Measurements from ENCODE around the gene ZNF579. TPM values are rescaled to one million over a fixed set of nuclear protein-coding genes. Genes with fewer than 3 reads are reported as not detected.

ZNF579 gene
- polyA plus RNA-seq, 1 donor (not counting 4 experiments of a cell fraction or from before 2014, with no cell fraction given): 1.5 TPM

DNA sequence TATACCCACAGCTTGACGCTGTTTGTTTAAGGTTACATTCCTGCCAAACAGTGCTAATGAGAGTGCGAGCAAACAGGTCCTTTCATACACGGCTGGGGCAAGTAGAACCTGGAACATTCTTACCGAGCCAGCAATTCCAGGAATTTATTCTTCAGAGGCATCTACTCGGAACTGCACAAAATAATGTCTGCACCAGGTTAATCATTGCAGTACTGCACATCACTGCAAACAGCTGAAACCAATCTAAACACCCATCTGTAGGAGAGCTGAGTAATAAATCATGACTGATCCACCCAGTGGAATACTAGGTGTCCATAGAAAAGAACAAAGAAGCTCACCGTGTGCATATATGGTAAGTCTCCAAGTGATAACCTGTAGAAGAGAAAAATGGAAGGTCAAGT is 1.2 kb upstream of the ZNF579 start:
- Histone ChIP-seq H2AFZ (ENCODE audit: control insufficient read depth, low read length) (no peak overlapping the region), H3K79me2 (ENCODE audit: control insufficient read depth, insufficient read depth, low read length) (peaks cover 13% of the 10 kb centered on the region), H3K27me3 (ENCODE audit: control insufficient read depth, extremely low read depth, insufficient read depth, low read length) (peaks cover 4% of the 10 kb centered on the region), H3K9me1 (ENCODE audit: control insufficient read depth, extremely low read depth, insufficient read depth, low read length) (no peaks in the 10 kb centered on the region), H3K4me2 (ENCODE audit: control insufficient read depth, extremely low read depth, insufficient read depth, low read depth, low read length) (peak overlapping the region; percentile 82), H3K36me3 (ENCODE audit: control insufficient read depth in 2 of 2, extremely low read depth in 1 of 2, insufficient read depth in 2 of 2, low read length in 2 of 2) (peaks cover 0 to 2% of the 10 kb centered on the region in 2 experiments), H4K20me1 (ENCODE audit: control insufficient read depth, extremely low read depth, insufficient read depth, low read length) (no peaks in the 10 kb centered on the region), H3K4me3 (ENCODE audit: control insufficient read depth in 2 of 3, extremely low read depth in 1 of 3, insufficient read depth in 2 of 3, low read depth in 1 of 3, low read length in 3 of 3) (no peak overlapping the region), H3K9ac (ENCODE audit: control insufficient read depth, extremely low read depth, insufficient read depth, low read length) (no peak overlapping the region), H3K4me1 (ENCODE audit: control insufficient read depth, extremely low read depth, insufficient read depth, low read length) (peaks cover 19% of the 10 kb centered on the region), H3K27ac (ENCODE audit: control insufficient read depth, insufficient read depth, low read length) (no peak overlapping the region), H3K9me3 (ENCODE audit: control insufficient read depth, low read depth, low read length) (no peaks in the 10 kb centered on the region)
- FAIRE-seq (no peak), DNase-seq (ENCODE audit: low read depth, low spot score) (no peak)
- TF ChIP-seq CTCF (optimal IDR thresholded peaks at IDR 0.05 in 1 of 3, IDR thresholded peaks at IDR 0.05 in 1 of 3, conservative IDR thresholded peaks at IDR 0.05 in 1 of 3; ENCODE audit: extremely low read depth in 1 of 3, insufficient read depth in 2 of 3, low read length in 3 of 3): no peak
- no peak for TF ChIP-seq EZH2 (IDR thresholded peaks at IDR 0.05; ENCODE audit: low read length)
- dilution Hi-C loops (cut with MboI; ENCODE audit: extremely low pct_ligation_motif_present, low sequenced_read_pairs): no loop called here

- Histone ChIP-seq H2AFZ (ENCODE audit: control insufficient read depth, low read length) (peak overlapping the region; percentile 61), H3K9me3 (ENCODE audit: control insufficient read depth, low read depth, low read length) (no peaks in the 10 kb centered on the region), H4K20me1 (ENCODE audit: control insufficient read depth, extremely low read depth, insufficient read depth, low read length) (no peaks in the 10 kb centered on the region), H3K9ac (ENCODE audit: control insufficient read depth, extremely low read depth, insufficient read depth, low read length) (peak overlapping the region; percentile 53), H3K79me2 (ENCODE audit: control insufficient read depth, insufficient read depth, low read length) (peaks cover 13% of the 10 kb centered on the region), H3K36me3 (ENCODE audit: control insufficient read depth in 2 of 2, extremely low read depth in 1 of 2, insufficient read depth in 2 of 2, low read length in 2 of 2) (peaks cover 0 to 2% of the 10 kb centered on the region in 2 experiments), H3K27me3 (ENCODE audit: control insufficient read depth, extremely low read depth, insufficient read depth, low read length) (peaks cover 4% of the 10 kb centered on the region), H3K27ac (ENCODE audit: control insufficient read depth, insufficient read depth, low read length) (peak overlapping the region; percentile 29), H3K9me1 (ENCODE audit: control insufficient read depth, extremely low read depth, insufficient read depth, low read length) (no peaks in the 10 kb centered on the region), H3K4me3 (ENCODE audit: control insufficient read depth in 2 of 3, extremely low read depth in 1 of 3, insufficient read depth in 2 of 3, low read depth in 1 of 3, low read length in 3 of 3) (peak overlapping the region; percentile 80 to 97 (median 91)), H3K4me1 (ENCODE audit: control insufficient read depth, extremely low read depth, insufficient read depth, low read length) (peaks cover 17% of the 10 kb centered on the region), H3K4me2 (ENCODE audit: control insufficient read depth, extremely low read depth, insufficient read depth, low read depth, low read length) (peak overlapping the region; percentile 82)
- FAIRE-seq: peak; percentile 44
- DNase-seq (ENCODE audit: low read depth, low spot score): no peak
- TF ChIP-seq EZH2 (IDR thresholded peaks at IDR 0.05; ENCODE audit: low read length) (no peak), CTCF (optimal IDR thresholded peaks at IDR 0.05 in 1 of 3, IDR thresholded peaks at IDR 0.05 in 1 of 3, conservative IDR thresholded peaks at IDR 0.05 in 1 of 3; ENCODE audit: extremely low read depth in 1 of 3, insufficient read depth in 2 of 3, low read length in 3 of 3) (no peak)
- dilution Hi-C loops (cut with MboI; ENCODE audit: extremely low pct_ligation_motif_present, low sequenced_read_pairs): no loop called here
Measured at GRCh38 chr19:55581145-55581822, 636 bp upstream of the ZNF579 start.
